ENCODE data around the gene STK24.

Gene STK24

DNA sequence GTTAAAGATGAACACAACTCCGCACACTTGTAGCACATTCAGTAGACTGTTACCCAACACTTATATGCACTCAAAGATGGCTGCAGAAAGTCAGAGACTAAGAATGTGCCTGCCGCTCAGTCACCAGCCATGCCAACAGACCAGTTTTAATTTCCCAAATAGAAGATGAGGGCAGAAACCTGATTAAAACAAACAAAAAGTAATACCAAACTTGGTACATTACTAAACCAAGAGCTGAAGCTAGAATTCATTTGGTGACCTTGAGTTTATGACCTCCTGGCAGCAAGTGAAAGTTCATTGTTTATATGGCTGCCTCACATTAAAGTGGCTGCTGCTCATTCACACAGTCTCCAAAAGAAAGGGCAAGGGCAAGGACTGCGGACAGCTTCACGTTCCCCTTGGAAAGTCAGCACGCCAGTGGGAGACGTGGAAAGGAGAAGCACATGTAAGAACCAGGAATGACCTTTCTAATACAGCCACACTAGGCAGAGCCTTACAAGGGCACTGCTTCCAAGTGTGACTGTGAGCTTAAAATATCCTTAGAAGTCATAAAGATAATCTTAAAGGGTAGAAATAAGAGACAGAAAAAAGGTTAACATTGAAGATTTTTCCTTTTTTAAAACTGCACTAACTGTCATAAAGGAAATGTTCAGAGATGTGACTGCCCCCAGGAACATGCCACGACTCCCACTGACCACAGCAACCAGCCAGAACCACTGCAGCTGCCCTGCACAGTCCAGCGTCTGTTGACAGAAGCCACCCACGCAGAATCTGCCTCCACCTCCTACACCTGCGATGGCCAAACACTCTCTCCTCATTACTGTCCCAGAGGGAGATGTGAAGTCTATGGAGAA lies 73.5 kb downstream of the STK24 start:
- TF ChIP-seq, protein P1, sequence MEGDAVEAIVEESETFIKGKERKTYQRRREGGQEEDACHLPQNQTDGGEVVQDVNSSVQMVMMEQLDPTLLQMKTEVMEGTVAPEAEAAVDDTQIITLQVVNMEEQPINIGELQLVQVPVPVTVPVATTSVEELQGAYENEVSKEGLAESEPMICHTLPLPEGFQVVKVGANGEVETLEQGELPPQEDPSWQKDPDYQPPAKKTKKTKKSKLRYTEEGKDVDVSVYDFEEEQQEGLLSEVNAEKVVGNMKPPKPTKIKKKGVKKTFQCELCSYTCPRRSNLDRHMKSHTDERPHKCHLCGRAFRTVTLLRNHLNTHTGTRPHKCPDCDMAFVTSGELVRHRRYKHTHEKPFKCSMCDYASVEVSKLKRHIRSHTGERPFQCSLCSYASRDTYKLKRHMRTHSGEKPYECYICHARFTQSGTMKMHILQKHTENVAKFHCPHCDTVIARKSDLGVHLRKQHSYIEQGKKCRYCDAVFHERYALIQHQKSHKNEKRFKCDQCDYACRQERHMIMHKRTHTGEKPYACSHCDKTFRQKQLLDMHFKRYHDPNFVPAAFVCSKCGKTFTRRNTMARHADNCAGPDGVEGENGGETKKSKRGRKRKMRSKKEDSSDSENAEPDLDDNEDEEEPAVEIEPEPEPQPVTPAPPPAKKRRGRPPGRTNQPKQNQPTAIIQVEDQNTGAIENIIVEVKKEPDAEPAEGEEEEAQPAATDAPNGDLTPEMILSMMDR (conservative IDR thresholded peaks at IDR 0.05): no peak
- TF ChIP-seq ZFX (IDR thresholded peaks at IDR 0.05): no peak
- no peak overlapping the region for H3K27ac ChIP-seq

DNA sequence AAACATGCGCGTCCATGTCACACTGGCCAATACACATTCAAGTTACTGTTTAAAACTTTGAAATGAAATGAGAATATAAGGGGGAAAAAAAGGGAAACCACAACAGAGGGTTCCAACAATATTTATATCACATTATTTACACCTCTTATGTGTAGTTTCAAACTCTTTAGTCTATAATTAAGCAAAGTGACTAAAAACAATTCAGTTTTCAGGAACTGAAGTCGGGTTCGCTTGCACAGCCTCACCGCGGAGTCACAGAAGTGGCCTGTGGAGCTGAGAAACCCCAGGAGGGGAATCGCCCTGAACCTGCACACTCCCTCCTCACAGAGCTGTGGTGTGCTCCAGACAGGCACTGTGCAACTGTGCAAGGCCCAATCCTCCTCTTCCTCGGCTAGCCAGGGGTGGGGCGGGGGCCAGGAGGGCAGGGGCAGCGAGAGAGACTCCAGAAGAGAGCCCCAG lies 75.9 kb downstream of the STK24 start:
- no peak overlapping the region for H3K27ac ChIP-seq
- TF ChIP-seq, protein P1 (conservative IDR thresholded peaks at IDR 0.05): no peak
- no peak for TF ChIP-seq ZFX (IDR thresholded peaks at IDR 0.05)

DNA sequence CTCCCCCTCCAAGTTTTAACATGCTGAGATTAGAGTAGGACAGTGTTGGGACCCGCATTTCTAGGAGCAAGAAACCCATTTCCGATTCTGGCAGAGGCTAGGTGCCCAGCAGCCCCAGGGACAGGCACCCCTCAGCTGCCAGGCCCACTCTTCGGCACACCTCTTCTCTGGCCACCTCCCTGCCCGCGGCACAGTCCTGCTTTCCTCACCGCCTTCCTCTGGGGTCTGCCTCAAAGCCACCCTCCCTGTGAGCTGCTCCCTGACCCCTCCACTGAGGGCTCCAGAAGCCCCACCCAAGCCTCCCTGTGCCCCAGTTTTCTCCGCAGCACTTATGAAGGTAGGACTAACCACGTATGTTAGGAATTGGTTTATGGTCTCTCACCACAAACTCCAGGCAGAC lies 79.9 kb downstream of the STK24 start:
- no peak for TF ChIP-seq ZFX (IDR thresholded peaks at IDR 0.05)
- TF ChIP-seq, protein P1 (conservative IDR thresholded peaks at IDR 0.05): no peak
- no peak overlapping the region for H3K27ac ChIP-seq

DNA sequence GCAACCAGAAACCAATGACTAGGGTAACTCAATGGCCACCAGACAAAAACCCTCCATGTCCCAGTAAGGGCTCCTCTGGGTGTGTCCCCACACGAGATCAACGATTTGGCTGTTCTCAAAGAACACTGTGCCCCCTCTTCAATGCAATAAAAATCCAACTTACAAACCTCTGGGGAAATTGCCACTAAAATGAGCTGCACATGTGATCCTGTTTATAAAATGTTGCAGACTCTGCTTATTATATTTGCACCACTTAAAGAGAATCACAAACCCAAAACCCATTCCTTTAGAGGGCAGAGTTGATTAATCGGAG lies 80.5 kb downstream of the STK24 start:
- TF ChIP-seq ZFX (IDR thresholded peaks at IDR 0.05): no peak
- TF ChIP-seq, protein P1 (conservative IDR thresholded peaks at IDR 0.05): no peak
- no peak overlapping the region for H3K27ac ChIP-seq

DNA sequence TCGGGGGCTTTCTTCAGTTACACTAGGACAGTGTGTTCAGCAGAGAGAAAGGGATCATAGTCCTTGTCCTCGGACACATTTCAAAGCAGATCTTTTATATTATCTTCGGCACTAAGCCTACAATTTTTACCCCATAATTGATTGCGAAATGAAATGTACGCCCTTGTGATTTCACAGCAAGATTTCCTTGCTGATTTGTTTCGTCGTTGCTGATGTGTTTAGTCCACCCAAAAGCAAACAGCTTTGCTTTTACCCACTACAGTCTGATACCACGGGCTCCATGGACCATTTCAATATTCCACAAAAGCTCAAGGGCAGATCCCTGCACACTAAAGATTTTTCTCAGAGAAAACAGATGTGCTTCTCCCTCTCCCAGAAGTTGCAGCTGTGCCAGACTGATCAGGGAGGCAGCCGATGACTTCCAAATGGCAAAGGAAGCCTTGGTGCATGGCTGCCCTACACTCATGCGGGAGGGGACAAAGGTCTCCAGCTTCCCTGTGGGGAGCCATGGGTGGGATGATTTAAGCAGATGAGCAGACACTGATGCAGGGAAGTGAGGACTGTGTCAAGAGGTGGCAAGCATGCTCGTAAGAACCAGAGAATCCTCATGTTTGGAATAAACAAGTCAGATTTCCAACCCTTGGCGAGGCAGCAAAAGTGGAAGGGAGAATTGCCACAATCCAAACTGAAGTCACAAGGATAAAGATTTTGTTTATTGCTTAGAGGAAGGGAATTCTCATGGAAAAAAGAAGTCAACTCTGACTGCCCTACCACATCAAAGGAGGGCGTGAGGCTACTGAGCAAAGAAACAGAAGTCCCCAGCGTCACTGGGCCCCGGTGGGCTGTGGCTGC lies 81.1 kb downstream of the STK24 start:
- TF ChIP-seq ZFX (IDR thresholded peaks at IDR 0.05): no peak
- TF ChIP-seq, protein P1 (conservative IDR thresholded peaks at IDR 0.05): no peak

DNA sequence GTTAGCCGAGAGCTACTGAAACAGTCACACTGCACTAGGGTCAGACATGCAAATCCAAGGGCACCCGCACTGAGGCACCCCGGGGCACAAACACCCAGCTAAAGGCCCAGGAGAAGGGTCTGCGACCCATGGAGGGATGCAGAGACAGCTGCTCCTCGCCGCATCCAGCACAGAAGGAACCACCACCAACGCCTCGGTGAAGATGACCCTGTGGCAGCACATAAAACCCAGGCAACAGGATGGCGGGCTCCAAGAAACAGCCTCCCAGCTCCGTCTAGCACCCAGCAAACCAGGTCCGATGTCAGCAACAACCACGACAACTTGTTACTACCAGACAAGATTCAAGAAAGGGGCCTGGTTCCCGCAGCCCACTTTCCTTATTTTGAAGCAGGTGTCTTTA lies 82.1 kb downstream of the STK24 start:
- TF ChIP-seq, protein P1 (conservative IDR thresholded peaks at IDR 0.05): no peak
- no peak for TF ChIP-seq ZFX (IDR thresholded peaks at IDR 0.05)
- H3K27ac ChIP-seq: no peak overlapping the region

More for the DNA sequence above, 81.1 kb downstream of the STK24 start:
- H3K27ac ChIP-seq: no peak overlapping the region
